GM19467 (cell line): ENCODE data around the gene PRRC2B.
"Not testable (repeated sequence)": the region's sequence is repeated elsewhere in the genome, so short reads cannot be mapped to it uniquely, and the experiment has no call there.

Experiments used
- ATAC-seq: cut with Tn5 transposase; IDR thresholded peaks from one replicate; pipeline ENCODE4 v1.9.1; 2021; ENCODE audit warnings: mild to moderate bottlenecking, moderate library complexity; ENCODE audit not compliant: unreplicated experiment

PRRC2B gene

DNA sequence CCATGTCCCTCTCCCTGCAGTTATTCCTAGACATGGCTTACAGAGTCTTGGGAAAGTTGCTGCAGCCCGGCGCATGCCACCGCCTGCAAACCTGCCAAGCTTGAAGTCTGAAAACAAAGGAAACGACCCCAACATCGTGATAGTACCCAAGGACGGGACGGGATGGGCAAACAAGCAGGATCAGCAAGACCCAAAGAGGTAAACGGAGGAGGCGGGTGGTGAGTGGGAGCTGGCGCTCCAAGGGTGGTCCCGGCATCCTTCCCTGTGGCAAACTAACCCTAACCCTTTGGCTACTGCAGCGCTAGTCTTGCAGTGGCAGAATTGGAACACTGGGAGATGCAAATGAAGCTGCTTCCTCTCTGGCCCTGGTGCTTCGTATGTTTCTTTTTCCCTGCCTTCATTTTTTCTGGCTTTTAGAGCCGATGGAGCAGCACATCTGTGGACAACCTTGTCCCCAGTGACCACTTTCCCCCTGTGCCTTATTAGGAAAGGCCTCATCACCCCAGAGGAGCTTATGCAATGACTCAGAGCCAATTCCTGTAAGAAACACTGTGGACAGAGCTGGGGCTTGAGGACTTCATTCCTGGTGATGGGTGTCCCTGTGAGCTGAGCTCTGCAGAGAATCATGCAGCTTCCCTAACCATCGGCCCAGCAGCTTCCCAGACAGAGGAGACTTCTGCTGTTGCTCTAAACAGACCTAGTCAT lies 38.9 kb downstream of the PRRC2B start:
- ATAC-seq: no peak

DNA sequence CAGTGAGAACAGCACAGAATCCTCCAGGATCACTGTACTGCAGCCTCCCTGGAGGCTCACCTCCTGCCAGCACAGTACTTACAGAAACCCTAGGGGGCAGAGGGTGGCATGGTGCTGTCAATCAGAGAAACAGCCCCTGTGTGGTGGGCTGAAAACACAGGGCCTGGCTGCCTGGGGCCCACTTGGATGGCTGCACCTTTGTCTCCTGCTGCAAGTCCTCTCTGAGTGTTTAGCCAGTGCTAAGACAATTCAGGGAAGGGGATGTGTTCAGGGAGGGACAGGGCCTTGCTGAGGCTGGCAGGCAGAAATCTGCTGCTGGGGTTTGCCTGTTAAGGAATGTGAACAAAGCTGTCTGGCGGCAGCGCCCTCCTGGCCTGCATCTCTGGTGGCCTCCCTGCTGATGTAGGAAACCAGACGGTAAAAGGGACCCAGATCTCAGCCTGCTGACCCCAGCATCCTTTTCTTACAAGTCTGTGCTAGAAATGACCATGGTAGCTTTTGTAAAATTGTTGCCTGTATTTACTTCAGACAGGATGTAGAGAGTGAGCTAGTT lies 39.5 kb downstream of the PRRC2B start:
- no peak for ATAC-seq

DNA sequence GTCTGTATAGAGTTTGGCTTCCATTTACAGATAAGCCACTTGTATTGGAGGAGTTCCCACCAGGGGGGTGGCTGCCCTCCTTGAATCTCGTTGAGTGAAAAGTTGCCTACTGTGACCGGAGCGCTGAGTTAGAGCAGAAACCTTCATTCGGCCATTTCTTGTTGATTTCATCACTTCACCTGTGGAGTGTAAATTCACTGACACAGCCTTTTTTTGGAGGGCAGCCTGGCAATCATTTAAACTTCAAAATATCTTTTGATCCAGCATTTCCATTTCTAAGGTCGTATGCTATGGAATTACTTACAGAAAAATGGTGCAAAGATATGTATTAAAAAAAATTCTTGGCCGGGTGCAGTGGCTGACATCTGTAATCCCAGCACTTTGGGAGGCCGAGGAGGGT lies 40.8 kb downstream of the PRRC2B start:
- ATAC-seq: no peak

DNA sequence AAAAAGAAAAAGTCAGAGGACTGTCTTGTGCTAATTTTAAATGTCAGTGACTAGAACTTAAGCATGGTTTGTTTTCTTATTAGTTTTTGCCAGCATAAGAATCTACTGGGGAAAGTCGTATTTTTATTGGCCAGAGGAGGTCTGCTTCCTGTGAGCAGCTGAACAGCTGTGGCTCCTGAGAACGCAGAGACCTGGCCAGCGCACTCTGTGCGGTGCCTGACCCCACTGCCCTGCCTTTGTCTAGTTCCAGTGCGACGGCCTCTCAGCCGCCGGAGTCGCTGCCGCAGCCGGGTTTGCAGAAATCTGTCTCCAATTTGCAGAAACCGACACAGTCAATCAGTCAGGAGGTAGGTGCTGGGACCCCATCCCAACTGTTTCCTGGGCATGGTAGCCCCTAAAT lies 42.5 kb downstream of the PRRC2B start:
- ATAC-seq: no peak

DNA sequence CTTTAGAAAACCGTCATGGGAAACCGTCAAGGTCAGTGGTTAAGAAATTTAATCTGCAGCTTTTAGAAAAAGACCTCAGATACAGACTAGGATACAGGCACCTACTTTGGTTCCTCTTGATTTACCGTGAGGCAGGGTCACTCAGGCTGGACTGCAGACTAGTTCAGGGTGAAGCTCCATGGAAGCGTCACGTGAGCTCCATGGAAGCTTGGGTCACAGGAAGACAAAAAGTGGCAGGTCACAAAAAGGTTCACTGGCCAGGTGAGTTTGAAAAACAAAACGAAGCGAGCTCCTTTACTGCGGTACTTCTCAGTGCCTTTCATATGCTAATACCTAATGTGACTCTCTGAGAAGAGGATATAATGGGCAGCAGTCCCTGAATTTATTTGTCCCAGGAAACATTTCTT lies 43.0 kb downstream of the PRRC2B start:
- ATAC-seq: no peak

DNA sequence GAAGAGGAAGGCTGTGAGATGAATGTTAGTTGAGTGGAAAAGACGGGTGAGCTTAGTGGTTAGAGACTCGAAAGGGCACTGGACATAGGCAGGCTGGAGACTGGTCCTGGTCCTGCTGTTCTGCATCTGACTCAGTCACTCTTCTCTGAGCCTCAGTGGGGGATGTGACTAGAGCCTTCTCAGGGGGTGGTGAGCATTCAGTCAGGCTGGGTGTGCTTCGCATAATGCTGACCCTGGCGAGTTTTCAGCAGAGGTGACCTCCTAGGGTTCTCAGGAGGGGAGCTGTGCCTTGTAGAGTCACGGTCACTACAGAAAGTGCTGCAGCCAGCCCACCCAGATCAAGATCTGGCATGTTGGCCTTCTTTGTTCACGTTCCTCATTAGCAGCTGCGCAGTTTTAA lies 44.3 kb downstream of the PRRC2B start:
- no peak for ATAC-seq

DNA sequence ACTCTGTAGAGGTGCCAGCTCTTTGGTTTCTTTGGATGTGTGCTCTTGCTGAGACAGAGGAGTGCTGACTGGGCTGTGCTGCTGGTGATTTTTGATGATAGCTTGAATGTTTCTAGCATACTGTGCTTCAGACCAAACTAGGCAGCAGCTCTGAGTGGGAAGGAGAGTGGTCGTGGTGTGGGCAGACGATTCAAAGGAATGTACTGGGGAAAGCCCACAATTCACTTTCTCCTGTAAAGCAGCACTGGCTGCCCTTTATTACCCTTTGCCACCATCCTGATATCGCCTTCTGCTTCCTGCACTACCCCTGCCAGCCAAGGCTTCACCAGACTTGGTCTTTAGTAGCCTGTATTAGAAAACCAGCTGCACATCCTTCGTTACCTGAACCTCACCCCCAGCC lies 45.3 kb downstream of the PRRC2B start:
- ATAC-seq: no peak

DNA sequence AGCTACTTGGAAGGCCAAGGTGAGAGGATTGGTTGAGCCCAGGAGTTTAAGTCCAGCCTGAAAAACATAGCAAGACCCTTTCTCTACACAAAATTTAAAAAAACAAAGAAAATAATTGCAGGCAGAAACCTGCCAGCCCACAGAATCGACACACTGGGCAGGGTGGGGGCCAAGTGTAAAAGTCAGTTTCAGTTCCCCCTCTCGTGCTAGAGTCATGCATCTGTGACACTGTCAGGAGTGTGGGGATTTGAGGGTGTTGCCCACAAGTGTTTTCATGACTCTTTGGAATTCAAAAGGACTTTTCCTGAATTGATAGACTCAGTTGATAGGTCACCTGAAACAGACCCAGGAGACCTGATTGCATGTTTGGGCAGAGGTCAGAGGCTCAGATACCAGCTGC lies 47.6 kb downstream of the PRRC2B start:
- ATAC-seq: no peak

DNA sequence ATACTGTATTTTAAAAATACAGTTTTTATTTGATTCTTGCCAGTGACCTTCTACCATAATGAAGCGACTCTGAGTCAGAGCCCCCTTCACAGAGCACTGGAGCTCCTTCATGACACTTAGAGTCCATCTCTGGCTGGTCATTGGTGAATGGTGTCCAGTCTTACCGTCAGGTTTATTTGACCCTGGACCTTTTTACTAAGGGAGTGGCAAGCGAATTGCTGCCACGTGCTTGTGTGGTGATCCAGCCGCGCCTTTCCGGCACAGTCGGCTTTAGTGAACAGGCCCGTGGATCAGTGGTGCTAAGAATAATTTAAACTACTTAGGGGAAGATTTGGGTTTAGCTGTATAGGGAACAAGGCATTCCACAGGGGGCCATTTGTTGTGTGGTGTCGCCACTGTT lies 48.5 kb downstream of the PRRC2B start:
- no peak for ATAC-seq

DNA sequence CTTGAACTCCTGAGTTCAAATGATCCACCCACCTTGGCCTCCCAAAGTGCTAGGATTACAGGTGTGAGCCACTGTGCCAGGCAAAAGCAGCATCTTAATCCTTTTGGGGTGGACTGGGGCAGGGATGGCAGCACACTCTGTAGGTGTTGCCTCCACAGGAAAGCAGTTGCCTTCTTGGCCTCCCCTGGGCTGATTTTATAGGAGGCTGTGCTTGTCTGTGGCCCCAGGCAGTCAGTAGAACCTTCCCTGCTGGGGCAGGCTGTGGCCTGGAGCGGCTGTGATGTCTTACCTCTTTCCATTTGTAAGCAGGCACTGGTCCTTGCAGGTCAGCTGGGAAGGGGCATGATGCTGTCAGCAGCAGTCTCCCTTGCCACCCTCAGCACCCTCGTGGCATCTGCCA lies 49.8 kb downstream of the PRRC2B start:
- no peak for ATAC-seq

DNA sequence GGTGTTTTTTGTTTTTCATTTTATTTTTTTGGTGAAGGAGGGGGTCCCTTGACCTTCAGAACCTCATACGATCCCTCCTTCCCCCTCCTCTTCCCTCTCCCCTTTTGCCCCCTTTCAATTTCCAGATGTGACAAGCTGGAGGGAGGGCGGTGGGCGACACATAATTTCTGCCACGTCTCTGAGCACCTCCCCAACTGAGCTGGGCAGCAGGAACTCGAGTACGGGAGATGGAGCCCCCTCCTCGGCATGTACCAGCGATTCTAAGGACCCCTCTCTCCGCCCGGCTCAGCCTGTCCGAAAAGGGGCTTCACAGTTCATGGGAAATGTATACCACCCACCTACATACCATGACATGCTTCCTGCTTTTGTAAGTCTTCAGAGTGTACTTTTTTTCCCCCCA lies 52.4 kb downstream of the PRRC2B start:
- ATAC-seq: no peak

DNA sequence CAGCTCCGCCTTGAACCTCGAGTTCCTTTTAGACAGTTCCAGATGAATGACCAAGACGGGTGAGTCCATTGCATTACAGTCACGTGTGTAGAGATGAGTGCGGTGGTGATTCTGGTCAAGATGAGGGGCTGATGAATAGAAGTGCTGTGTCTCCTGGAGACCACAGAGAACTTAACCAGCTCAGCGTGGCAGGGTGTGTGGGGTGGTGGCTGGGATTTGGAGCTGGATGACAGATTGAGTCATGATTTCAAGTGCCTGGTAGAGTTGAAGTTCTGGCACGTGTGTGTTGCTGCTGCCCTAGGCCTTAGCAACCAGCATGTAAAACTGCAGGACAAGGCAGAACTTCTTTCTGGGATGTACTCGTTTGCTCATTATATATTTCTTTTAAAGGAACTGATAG lies 53.3 kb downstream of the PRRC2B start:
- no peak for ATAC-seq

DNA sequence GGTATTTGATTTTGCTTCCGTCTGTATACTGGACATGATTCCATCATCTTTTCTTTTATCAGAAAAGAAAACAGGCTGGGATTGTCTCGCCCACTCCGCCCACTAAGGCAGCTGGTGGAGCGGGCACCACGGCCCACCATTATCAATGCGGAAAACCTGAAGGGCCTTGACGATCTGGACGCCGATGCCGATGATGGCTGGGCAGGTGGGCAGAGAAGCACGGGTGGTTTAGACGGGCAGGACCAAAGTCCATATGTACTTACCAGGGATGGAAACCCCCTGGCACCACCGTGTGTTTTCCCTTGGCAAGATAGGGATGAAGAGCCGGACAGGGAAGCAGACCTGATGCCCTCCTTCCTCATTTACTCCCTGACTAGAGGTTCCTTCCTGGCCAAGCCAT lies 53.7 kb downstream of the PRRC2B start:
- ATAC-seq: no peak

DNA sequence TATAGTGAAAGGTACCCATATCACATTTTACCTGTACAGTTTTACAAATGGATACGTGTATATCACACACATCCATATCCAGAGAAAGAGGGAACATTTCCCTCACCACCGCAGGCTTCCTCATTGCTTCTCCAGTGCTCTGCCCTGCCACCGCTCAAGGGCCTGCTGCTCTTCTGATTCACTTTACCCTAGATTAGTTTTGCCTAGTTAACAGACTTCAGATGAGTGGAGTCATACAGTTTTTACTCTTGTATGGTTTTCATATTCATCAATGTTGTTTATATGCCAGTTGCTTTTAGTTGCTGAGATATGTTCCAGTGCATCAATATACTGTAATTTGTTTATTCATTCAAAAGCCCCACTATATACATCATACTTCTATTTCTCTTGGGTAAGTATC lies 54.9 kb downstream of the PRRC2B start:
- no peak for ATAC-seq

DNA sequence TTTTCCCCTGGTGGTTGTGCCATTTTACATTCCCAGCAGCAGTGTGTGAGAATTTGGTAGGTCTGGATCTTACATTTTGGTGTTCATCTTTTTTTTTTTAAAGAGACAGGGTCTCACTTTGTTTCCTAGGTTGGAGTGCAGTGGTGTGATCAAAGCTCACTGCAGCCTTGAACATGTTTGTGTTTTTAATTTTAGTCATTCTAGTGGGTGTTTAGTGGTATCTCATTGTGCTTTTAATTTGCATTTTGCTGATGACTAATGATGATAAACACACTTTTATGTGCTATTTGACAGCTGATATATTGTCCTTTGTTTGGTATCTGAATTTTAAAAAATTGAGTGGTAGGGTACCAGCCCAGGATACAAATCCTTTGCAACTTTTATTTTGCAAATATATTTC lies 55.4 kb downstream of the PRRC2B start:
- ATAC-seq: no peak

DNA sequence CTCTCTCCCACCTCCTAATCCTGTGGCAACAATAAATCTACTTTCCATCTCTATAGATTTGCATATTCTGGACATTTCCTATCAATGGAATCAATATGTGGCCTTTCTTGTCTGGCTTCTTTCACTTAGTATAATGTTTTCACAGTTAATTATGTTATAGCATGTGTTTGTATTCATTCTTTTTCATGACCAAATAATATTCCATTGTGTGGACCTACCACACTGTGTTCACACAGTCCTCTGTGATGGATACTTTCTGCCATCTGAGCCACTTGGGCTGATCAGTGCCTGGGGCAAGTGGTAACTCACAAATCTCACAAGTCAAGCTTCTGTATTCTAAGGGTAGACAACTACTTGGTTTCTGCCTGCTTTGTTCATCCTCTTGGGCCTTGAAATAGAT lies 60.1 kb downstream of the PRRC2B start:
- no peak for ATAC-seq

DNA sequence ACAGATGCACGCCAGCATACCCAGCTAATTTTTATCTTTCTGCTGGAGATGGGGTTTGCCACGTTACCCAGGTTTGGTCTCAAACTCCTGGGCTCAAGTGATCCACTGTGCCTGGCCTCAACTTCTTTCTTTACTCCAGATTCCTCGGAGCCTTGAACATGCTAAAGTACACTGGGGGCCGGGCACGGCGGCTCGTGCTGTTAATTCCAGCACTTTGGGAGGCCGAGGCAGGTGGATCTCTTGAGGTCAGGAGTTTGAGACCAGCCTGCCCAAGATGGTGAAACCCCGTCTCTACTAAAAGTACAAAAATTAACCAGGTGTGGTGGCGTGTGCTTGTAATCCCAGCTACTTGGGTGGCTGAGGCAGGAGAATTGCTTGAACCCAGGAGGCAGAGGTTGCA lies 61.8 kb downstream of the PRRC2B start:
- ATAC-seq: not testable (repeated sequence)

DNA sequence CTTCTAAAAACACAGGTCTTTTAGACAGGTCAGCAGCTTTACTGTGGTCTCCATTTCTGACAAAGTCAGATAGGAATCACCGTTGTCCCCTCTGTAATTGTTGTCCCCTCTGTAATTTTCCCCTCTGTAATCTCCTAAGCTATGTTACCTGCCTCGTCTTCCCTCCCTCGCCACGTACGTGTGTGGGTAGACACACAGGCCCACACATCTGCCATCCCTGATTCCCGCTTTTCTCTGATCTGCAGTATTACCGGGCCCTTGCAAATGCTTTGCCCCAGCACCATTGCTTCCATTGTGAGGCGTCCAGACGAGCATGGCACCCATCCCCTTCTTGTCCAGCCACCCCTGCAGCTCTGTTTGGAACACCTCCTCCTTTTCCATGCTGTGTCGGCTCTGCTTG lies 63.9 kb downstream of the PRRC2B start:
- ATAC-seq: no peak

DNA sequence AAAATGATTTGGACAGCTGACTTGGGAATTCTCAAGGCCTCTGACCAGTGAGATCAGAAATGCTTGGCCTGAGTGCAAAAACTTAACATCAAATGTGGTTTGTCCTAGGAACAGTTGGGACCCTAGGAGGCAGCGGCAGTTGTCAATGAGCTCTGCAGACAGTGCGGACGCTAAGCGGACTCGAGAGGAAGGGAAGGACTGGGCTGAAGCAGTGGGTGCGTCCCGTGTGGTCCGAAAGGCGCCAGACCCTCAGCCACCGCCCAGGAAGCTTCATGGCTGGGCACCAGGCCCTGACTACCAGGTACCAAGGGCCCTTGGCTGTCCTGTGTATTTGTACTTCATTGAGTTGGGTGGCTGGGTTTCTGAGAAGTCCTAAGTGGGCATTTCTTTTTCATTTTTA lies 65.2 kb downstream of the PRRC2B start:
- no peak for ATAC-seq

DNA sequence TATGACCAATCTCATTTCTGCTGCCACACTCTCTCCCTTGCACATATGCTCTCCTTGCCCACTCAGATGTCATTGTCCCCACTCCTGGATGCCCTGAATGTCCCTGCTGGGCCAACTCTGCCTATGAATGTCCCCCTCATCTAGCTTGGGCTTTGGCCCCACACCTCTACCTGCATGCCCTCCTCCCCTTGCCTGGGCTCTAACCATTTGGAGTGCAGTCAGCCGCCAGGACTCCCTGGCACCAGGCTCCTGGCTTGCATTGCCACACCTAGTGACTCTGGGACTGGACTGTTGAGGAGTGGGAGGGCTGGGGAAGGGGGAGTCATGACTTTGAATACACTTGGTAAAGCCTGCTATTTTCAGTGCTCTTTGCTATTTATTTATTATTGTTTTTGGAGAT lies 67.3 kb downstream of the PRRC2B start:
- ATAC-seq: no peak

DNA sequence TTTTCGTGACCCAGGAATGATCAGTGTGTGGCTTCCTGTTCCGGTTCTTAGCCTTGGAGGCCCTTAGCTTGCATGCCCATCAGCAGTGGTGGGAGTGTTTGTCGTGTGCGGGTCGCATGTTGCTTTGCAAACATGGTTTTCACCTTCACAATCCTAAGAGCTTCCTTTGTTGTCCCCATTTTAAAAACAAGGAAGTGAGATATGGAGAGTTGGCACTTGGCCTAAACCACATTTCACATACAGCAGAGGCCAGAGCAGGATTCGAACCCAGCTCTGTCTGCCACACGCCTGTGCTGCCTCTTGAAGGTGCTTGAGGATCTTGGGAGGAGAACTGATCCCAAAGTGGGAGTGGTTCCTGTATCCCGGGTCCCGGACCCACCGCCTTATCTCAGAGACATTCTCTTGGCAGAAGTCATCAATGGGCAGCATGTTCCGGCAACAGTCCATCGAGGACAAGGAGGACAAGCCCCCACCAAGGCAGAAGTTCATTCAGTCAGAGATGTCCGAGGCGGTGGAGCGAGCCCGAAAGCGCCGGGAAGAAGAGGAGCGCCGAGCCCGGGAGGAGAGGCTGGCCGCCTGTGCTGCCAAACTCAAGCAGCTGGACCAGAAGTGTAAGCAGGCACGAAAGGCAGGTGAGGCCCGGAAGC lies 70.6 kb downstream of the PRRC2B start:
- no peak for ATAC-seq

DNA sequence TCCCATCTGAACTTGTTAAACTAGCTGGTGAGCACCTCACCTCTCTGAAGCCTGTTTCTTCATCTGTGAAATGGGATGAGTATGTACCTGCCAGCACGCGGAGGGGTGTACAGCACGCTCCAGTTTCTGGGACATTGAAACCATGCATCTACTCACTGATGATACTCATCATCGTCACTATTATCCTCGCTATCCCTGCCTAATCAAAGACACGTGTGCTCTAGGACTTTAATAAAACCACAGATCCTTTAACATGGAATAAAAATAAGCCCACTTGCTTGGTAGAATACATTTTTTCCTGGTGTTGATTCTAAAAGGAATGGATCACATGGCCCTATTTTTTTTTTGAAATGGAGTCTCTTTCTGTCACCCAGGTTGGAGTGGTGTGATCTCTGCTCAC lies 71.5 kb downstream of the PRRC2B start:
- ATAC-seq: no peak
